ENCODE measurements around the gene UGT1A10.
"Not testable (repeated sequence)": the region's sequence is repeated elsewhere in the genome, so short reads cannot be mapped to it uniquely, and the experiment has no call there.

UGT1A10 gene

DNA sequence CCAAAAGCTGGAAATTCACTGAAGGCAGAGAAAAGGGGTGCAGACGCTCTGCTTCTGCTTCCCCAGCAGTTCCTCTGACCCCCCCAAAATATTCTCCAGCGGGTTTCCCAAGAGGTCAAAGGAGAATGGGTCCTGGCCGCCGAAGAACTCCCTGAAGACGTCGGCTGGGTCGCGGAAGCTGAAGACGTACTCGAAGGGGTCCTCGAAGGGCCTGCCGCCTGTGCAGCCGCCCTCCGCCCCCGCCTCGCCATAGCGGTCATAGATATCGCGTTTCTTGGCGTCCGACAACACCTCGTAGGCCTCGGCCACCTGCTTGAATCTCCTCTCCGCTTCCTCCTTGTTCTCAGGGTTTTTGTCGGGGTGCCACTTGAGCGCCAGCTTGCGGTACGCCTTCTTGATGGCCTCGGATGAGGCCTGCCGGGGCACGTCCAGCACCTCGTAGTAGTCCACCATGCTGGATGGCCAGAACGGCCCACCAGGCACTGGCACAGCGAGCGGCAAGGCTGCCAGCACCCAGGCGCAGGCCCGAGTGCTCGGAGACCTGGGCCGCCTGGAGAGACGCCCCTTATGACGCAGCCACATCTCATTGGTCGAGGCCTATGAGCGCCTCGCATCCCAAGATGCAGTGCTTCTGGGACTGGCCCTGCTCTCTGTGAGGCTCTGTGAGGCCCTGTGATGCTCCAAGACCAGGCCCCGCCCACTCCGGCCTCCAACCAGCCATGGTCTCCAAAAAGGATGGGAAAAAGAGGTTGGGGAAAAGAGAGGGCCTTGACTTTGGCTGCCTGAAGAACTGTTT is 107.4 kb downstream of the UGT1A10 start:
- DNase-seq (ENCODE audit: low read depth), result no peak

GRCh38 chr2:233745073-233745755 is 109.0 kb downstream of the UGT1A10 start:
- no peak for DNase-seq (ENCODE audit: low read depth)

DNA sequence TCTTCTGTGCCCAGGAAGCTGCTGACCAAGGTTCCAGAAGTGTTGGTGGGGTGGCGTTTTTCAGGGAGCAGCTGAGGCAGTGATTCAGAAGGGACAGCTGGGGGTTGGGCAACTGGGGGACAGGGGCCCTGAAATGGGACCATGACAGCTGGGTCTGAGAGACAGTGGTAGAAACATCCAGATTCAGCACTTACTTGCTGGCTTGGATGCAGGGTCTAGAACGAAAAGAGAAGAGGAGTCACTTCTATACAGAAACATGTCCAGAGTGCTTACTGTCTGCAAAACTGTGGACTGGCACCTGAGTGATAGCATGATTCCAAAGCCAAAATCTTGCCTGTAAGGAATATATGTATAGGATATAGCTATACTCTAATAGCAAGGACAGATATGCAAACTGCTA is 109.6 kb downstream of the UGT1A10 start:
- DNase-seq (ENCODE audit: low read depth), result not testable (repeated sequence)

- no peak for DNase-seq (ENCODE audit: low read depth)
Observed at GRCh38 chr2:233746475-233747282, 110.4 kb downstream of the UGT1A10 start.

GRCh38 chr2:233747283-233747544 is 111.0 kb downstream of the UGT1A10 start:
- DNase-seq (ENCODE audit: low read depth), result no peak

DNA sequence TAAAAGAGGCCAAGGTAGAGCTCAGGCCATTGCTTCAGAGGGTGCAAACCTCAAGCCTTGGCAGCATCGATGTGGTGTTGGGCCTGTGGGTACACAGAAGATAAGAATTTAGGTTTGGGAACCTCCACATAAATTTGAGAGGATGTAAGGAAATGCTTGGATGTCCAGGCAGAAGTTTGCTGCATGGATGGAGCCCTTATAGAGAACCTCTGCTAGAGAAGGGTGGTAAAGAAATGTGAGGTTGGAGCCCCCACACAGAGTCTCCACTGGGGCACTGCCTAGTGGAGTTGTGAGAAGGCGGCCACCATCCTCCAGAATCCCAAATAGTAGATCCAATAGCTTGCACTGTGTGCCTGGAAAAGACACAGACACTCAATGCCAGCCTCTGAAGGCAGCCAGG is 114.4 kb downstream of the UGT1A10 start:
- not testable (repeated sequence) for DNase-seq (ENCODE audit: low read depth)

- DNase-seq (ENCODE audit: low read depth), result not testable (repeated sequence)
Observed at GRCh38 chr2:233751212-233752009, 115.2 kb downstream of the UGT1A10 start.

DNA sequence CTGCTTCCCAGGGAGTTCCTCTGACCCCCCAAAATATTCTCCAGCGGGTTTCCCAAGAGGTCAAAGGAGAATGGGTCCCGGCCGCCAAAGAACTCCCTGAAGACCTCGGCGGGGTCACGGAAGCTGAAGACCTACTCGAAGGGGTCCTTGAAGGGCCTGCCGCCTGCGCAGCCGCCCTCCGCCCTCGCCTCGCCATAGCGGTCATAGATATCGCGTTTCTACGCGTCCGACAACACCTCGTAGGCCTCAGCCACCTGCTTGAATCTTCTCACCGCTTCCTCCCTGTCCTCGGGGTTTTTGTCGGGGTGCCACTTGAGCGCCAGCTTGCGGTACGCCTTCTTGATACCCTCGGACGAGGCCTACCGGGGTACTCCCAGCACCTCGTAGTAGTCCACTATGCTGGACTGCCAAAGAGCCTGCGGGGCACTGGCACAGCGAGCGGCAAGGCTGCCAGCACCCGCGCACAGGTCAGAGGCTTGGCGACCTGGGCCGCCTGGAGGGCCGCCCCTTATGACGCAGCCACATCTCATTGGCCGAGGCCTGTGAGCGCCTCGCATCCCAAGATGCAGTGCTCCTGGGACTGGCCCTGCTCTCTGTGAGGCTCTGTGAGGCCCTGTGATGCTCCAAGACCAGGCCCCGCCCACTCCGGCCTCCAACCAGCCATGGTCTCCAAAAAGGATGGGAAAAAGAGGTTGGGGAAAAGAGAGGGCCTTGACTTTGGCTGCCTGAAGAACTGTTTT is 118.8 kb downstream of the UGT1A10 start:
- no peak for DNase-seq (ENCODE audit: low read depth)

- no peak for DNase-seq (ENCODE audit: low read depth)
Observed at GRCh38 chr2:233756429-233757081, 120.3 kb downstream of the UGT1A10 start.

DNA sequence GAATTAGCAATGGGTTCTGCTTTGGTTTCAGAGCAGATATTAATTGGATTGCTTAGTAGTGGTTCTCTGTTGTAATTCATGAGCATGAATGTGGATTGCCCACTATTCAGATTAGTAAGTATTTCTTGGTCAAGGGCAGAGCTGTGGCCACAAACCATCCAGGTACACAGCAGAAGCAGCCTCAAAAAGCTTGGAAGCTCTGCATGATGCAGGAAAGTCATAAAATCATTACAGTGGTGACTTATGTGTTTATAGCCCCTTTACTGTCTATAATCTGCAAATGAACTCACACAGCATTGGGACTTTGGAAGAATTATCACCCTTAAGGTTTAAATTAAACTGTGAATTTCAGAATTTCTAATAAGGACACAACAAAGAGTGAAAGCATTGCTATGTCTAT is 121.9 kb downstream of the UGT1A10 start:
- DNase-seq (ENCODE audit: low read depth), result no peak

GRCh38 chr2:233758849-233759248 is 122.6 kb downstream of the UGT1A10 start:
- no peak for DNase-seq (ENCODE audit: low read depth)

- DNase-seq (ENCODE audit: low read depth), result no peak
Observed at GRCh38 chr2:233760043-233760442, 123.8 kb downstream of the UGT1A10 start, which contains the start of gene UGT1A1. Gene UGT1A1, plus strand, starts transcription at chr2:233760270. Its CDS starts 18 bp downstream, at chr2:233760288.

DNA sequence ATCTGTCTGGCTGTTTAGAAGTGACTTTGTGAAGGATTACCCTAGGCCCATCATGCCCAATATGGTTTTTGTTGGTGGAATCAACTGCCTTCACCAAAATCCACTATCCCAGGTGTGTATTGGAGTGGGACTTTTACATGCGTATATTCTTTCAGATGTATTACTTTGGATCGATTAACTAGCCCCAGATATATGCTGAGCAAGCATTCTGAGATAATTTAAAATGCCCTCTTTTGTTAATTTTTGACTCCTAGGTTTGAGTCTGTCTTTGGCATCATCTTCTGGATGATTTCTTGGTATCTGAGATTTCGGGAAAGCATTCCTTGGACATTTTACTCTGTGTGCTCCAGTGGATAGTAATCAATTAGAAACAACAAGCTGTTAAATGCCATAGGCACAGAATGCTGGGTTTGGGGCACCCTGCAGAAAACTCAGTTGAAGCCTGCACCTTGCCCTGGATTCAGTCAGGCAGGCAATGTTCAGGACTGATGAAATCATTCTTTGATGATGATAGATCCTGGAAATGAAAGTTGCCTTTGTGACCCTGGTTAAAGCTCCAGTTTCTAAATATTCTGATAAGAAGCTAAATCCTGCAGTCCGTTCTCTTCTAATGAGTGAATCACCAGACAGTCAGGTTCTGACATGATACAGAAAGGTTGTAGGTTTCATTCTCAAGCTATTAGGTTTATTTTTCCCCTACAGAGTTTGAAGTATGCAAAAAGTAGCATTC is 125.0 kb downstream of the UGT1A10 start:
- DNase-seq (ENCODE audit: low read depth), result no peak

DNA sequence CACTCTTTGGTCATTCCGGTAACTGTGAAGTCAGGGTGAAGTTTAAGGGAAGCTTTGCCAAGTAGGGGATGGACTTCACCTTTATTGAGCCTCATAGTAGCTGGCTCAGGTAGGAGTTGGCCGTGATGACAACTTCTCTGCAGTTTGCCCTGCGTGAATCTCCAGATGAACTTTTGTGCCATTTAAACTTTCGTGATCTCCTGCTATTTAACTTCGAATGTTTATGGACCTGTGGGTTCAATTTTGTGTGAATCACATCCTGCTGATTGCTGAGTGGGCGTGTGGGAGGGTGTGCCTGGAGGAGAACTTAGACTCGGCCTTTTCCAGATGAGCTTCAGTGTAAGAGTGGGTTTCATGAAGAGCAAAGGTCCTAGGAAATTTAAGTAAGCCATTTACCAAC is 128.0 kb downstream of the UGT1A10 start:
- no peak for DNase-seq (ENCODE audit: low read depth)

GRCh38 chr2:233764761-233765160 is 128.5 kb downstream of the UGT1A10 start:
- DNase-seq (ENCODE audit: low read depth), result no peak

GRCh38 chr2:233766416-233766815 is 130.2 kb downstream of the UGT1A10 start:
- no peak for DNase-seq (ENCODE audit: low read depth)

DNA sequence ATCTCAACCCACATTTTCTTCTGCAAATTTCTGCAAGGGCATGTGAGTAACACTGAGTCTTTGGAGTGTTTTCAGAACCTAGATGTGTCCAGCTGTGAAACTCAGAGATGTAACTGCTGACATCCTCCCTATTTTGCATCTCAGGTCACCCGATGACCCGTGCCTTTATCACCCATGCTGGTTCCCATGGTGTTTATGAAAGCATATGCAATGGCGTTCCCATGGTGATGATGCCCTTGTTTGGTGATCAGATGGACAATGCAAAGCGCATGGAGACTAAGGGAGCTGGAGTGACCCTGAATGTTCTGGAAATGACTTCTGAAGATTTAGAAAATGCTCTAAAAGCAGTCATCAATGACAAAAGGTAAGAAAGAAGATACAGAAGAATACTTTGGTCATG is 131.8 kb downstream of the UGT1A10 start:
- DNase-seq (ENCODE audit: low read depth), result no peak

DNA sequence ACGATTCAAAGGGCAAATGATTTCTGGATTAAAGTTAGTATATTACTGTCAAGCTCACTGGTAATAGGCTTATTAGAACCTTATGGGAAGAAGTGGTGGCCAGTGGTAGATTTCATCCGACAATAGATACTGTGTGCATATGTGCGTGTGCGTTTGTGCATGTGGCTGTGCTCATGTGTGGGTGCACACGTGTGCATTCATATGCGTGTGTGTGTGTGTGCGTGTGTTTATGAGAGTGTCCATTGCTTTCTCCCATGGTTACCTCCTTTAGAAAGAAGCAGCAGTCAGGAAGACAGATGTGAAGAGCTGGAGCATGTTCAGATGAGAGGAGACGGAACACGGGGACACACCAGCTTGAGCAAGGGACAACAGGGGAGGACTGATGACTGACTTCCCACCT is 133.0 kb downstream of the UGT1A10 start:
- DNase-seq (ENCODE audit: low read depth), result no peak

- no peak for DNase-seq (ENCODE audit: low read depth)
Observed at GRCh38 chr2:233772153-233772552, 135.9 kb downstream of the UGT1A10 start.

DNA sequence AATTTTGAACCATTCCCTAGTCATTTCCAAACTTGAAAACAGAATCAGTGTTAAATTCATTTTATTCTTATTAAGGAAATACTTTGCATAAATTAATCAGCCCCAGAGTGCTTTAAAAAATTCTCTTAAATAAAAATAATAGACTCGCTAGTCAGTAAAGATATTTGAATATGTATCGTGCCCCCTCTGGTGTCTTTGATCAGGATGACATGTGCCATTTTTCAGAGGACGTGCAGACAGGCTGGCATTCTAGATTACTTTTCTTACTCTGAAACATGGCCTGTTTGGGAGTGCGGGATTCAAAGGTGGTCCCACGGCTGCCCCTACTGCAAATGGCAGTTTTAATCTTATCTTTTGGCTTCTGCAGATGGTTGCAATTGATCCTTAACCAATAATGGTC is 136.3 kb downstream of the UGT1A10 start:
- DNase-seq (ENCODE audit: low read depth), result no peak
